Measurements from ENCODE around the gene MMP24.

Gene MMP24

GRCh38 chr20:35281506-35282101 lies 55.1 kb downstream of the MMP24 start:
- DNase-seq: no peak

- no peak for DNase-seq
Observed at GRCh38 chr20:35283441-35284266, 57.2 kb downstream of the MMP24 start.

- DNase-seq: peak; percentile 73
Observed at GRCh38 chr20:35284267-35284991, 57.9 kb downstream of the MMP24 start, which contains the start of gene EIF6. EIF6 (minus strand) TSS chr20:35284772; CDS start chr20:35284487, 285 bp downstream.

- no peak for DNase-seq
Observed at GRCh38 chr20:35284992-35285805, 58.7 kb downstream of the MMP24 start.

GRCh38 chr20:35285806-35286076 lies 59.3 kb downstream of the MMP24 start:
- DNase-seq: no peak

GRCh38 chr20:35286077-35286898 lies 59.8 kb downstream of the MMP24 start:
- no peak for DNase-seq

- no peak for DNase-seq
Observed at GRCh38 chr20:35286899-35287508, 60.5 kb downstream of the MMP24 start.

GRCh38 chr20:35287509-35288324 lies 61.2 kb downstream of the MMP24 start:
- no peak for DNase-seq

GRCh38 chr20:35288325-35289060 lies 62.0 kb downstream of the MMP24 start:
- no peak for DNase-seq

- DNase-seq: no peak
Observed at GRCh38 chr20:35290186-35290886, 63.8 kb downstream of the MMP24 start.

GRCh38 chr20:35290887-35291417 lies 64.5 kb downstream of the MMP24 start:
- no peak for DNase-seq

GRCh38 chr20:35291654-35292503 lies 65.4 kb downstream of the MMP24 start, which contains the start of gene FAM83C:
FAM83C (minus strand) TSS chr20:35292425; CDS start chr20:35292304, 121 bp downstream.
- DNase-seq: no peak

GRCh38 chr20:35292504-35293285 lies 66.2 kb downstream of the MMP24 start:
- no peak for DNase-seq

- DNase-seq: no peak
Observed at GRCh38 chr20:35293303-35294292, 67.1 kb downstream of the MMP24 start.

GRCh38 chr20:35294293-35294685 lies 67.8 kb downstream of the MMP24 start:
- DNase-seq: no peak

- DNase-seq: no peak
Observed at GRCh38 chr20:35295058-35295457, 68.6 kb downstream of the MMP24 start.

Data from DMS79 (cell line).